HG03196 (cell line): ENCODE results near the gene HYCC1.
"Not testable (repeated sequence)": the region's sequence is repeated elsewhere in the genome, so short reads cannot be mapped to it uniquely, and the experiment has no call there.

Source experiments
- ATAC-seq: cut with Tn5 transposase; IDR thresholded peaks from one replicate; pipeline ENCODE4 v1.9.1; 2021; ENCODE audit not compliant: unreplicated experiment

HYCC1 gene

GRCh38 chr7:23013715-23014649, at the start of gene HYCC1:
Gene HYCC1, minus strand, starts transcription at chr7:23014130. Its CDS starts 23,019 bp downstream, at chr7:22991111.
- peak; percentile 94 for ATAC-seq

GRCh38 chr7:23062452-23062851, 48.5 kb upstream of the HYCC1 start:
- no peak for ATAC-seq

DNA sequence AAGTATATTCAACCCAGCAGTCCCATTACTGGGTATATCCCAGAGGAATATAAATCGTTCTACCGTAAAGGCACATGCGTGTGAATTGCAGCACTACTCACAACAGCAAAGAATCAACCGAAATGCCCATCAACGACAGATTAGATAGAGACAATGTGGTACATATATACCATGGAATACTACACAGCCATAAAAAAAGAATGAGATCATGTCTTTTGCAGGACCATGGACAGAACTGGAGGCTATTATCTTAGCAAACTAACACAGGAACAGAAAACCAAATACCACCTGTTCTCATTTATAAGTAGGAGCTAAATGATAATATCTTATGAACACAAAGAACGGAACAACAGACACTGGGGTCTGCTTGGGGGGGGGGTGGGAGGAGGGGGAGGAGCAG, 47.4 kb upstream of the HYCC1 start:
- ATAC-seq = no peak

- ATAC-seq = no peak
Observed at GRCh38 chr7:23058408-23059096, 44.6 kb upstream of the HYCC1 start.

DNA sequence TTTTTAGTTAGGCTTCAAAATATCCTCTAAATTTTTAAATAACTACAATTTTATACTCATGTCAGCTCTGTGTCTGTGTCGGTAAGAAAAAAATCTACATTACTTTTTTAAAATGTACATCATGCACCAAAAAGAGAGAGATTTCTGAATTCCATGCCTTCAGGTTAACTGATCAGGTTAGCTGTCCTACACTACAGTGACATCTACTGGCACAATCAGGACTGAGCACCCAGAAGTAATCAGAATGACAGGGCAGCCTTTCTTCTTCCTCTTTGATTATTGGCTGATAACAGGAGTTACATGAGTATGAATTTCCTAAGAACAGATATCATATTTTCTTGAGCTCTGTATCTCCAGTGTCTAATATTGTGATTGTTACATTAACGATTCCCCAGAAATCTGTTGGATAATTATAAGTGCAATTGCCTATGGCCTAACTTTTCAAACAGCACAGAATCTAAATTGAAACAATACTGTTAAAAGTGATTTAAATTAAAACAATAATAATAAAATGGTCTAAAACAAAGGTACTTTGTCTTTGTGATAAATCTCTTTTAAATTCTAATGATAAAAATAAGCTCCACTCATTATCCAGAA, 41.8 kb upstream of the HYCC1 start:
- peak; percentile 49 for ATAC-seq

DNA sequence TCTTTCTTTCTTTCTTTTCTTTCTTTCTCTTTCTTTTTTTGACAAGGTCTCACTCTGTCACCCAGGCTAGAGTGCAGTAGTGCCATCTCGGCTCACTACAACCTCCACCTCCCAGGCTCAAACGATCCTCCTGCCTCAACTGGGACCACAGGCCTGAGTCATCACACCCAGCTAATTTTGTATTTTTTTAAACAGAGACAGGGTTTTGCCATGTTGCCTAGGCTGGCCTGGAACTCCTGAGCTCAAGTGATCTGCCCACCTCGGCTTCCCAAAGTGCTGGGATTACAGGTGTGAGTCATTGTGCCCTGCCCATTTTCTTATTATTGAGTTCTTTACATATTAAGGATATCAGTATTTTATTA, 37.2 kb upstream of the HYCC1 start:
- not testable (repeated sequence) for ATAC-seq

- ATAC-seq = not testable (repeated sequence)
Observed at GRCh38 chr7:23046336-23046735, 32.4 kb upstream of the HYCC1 start.

DNA sequence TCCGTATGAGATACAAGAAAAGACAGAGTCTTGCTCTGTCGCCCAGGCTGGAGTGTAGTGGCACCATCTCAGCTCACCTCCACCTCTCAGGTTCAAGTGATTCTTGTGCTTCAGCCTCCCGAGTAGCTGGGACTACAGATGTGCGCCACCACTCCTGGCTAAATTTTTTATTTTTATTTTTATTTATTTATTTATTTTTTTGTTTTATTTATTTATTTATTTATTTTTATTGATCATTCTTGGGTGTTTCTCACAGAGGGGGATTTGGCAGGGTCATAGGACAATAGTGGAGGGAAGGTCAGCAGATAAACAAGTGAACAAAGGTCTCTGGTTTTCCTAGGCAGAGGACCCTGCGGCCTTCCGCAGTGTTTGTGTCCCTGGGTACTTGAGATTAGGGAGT, 31.2 kb upstream of the HYCC1 start:
- not testable (repeated sequence) for ATAC-seq

- ATAC-seq = no peak
Observed at GRCh38 chr7:23044581-23044980, 30.7 kb upstream of the HYCC1 start.

DNA sequence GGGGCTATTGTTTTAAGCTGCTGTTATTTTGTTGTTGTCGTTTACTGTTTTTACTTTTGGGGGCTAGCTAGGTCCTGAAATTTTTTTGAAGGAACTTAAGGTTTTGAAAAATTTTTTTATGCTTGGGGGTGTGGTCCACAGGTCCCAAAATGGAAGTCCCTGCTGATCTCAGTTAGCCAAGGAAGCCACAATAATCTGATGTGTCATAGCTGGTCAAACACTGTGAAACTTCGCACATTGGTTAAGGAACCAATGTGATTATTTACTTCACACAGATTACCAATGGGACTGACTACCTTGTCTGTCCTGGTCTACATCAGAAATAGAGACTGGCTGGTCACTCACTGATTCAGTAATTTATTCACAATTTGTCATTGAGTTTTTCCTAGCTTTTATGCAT, 29.5 kb upstream of the HYCC1 start:
- ATAC-seq = no peak

DNA sequence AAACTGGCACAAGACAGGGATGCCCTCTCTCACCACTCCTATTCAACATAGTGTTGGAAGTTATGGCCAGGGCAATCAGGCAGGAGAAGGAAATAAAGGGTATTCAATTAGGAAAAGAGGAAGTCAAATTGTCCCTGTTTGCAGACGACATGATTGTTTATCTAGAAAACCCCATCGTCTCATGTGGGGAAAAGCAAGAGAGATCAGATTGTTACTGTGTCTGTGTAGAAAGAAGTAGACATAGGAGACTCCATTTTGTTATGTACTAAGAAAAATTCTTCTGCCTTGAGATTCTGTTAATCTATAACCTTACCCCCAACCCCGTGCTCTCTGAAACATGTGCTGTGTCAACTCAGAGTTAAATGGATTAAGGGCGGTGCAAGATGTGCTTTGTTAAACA, 25.7 kb upstream of the HYCC1 start:
- ATAC-seq = not testable (repeated sequence)

DNA sequence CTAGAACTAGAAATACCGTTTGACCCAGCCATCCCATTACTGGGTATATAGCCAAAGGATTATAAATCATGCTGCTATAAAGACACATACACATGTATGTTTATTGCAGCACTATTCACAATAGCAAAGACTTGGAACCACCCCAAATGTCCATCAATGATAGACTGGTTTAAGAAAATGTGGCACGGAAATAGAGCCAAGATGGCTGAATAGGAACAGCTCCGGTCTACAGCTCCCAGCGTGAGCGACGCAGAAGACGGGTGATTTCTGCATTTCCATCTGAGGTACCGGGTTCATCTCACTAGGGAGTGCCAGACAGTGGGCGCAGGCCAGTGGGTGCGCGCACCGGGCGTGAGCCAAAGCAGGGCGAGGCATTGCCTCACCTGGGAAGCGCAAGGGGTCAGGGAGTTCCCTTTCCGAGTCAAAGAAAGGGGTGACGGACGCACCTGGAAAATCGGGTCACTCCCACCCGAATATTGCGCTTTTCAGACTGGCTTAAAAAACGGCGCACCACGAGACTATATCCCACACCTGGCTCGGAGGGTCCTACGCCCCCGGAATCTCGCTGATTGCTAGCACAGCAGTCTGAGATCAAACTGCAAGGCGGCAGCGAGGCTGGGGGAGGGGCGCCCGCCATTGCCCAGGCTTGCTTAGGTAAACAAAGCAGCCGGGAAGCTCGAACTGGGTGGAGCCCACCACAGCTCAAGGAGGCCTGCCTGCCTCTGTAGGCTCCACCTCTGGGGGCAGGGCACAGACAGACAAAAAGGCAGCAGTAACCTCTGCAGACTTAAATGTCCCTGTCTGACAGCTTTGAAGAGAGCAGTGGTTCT, 21.8 kb upstream of the HYCC1 start:
- ATAC-seq = not testable (repeated sequence)

- no peak for ATAC-seq
Observed at GRCh38 chr7:23027261-23027660, 13.3 kb upstream of the HYCC1 start.

DNA sequence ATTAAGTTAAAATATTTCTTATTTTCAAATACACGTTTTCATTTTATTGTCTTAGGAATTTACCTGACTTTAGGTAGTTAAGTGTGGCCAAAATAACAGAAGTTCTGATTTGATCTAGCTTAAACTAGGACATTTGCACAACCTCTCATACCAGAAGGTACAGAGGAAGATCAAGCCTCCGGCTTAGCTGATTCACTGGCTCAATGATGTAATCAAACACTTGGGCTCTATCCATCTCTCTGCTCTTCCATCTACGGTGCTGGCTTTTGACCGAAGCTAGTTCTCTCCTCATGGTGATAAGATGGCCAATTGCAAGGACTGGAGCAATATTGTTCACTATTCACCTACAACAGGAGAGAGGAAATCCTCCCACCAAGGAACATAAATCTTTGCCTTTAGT, 12.2 kb upstream of the HYCC1 start:
- ATAC-seq = no peak

- ATAC-seq = no peak
Observed at GRCh38 chr7:23024454-23024853, 10.5 kb upstream of the HYCC1 start.

- ATAC-seq = no peak
Observed at GRCh38 chr7:23022851-23023250, 8.9 kb upstream of the HYCC1 start.

- ATAC-seq = no peak
Observed at GRCh38 chr7:23022258-23022769, 8.4 kb upstream of the HYCC1 start.

GRCh38 chr7:23021596-23021995, 7.7 kb upstream of the HYCC1 start:
- no peak for ATAC-seq

DNA sequence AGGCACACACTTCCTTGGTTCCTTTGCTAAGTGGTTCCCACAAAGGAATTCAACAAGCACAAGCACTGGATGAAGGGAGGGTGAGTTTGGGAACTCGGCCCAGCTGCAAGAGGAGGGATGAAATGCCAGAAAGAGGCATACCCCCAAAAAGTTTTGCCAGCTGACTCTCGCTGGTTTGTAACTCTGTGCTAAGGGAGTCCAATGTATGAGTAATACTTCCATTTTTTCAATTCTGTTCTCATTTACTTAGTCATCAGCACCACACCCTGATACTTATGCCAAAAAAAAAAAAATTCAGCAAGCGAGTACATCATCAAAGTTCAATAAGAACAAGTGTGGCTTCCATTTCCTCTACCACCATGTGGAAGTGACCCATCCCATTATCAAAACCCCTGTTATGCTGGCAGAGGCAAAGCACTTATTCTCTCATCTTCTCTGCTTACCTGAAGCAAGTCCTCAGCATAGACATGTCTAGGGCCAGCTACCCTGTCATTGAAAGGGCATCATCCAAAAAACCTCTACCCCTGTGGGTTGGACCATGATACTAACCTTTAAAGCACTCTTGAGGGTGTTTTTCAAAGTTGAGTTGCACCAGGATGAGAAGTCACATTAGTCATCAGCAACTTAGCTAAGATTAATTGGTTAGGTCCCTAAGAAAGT, 6.9 kb upstream of the HYCC1 start:
- no peak for ATAC-seq

GRCh38 chr7:23018750-23019149, 4.8 kb upstream of the HYCC1 start:
- no peak for ATAC-seq
